Measurements from ENCODE around the gene GLRA2. TPM values are rescaled to one million over a fixed set of nuclear protein-coding genes. Genes with fewer than 3 reads are reported as not detected.

The GLRA2 gene
- total and polyA plus RNA-seq, 4 donors, result not detected

DNA sequence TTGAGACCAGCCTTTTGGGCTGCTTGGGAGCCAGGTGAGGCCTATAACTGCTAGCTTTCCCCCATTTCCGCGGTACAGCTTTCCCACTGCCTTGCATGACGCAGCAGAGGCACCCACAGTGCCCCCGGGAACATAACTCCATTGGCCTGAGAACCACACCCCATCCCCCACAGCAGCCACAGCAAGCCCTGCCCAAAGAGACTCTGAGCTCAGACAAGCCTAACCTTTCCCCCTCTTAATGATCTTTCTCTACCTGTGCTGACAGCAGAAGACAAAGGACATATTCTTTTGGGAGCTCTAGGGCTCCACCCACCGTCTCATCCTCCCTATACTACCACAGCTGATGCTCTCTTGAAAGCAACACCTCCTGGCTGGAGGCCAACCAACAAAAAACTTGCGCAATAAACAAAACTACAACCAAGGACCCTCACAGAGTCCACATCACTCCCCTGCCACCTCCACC is 228.7 kb downstream of the GLRA2 start:
- H3K4me3 ChIP-seq (ENCODE audit: low read depth in 1 of 3, low read length in 3 of 3), result no peak overlapping the region
- no peaks in the 10 kb centered on the region for H3K36me3 ChIP-seq (ENCODE audit: control insufficient read depth in 4 of 4, insufficient read depth in 3 of 4, low read depth in 1 of 4, low read length in 3 of 4)
- DNase-seq (ENCODE audit: low spot score), result no peak
- H3K9ac ChIP-seq (ENCODE audit: low read depth in 1 of 2, low read length in 2 of 2), result no peak overlapping the region
- H3K27me3 ChIP-seq (ENCODE audit: control insufficient read depth in 4 of 4, insufficient read depth in 4 of 4, low read length in 3 of 4), result no peaks in the 10 kb centered on the region
- TF ChIP-seq ATF3 (IDR thresholded peaks at IDR 0.05) (no peak), REST (IDR thresholded peaks at IDR 0.05) (no peak), RAD21 (IDR thresholded peaks at IDR 0.05) (no peak), NR2F2 (IDR thresholded peaks at IDR 0.05) (no peak), HNF4A (conservative IDR thresholded peaks at IDR 0.05) (no peak), YY1 (IDR thresholded peaks at IDR 0.05) (no peak), SP1 (IDR thresholded peaks at IDR 0.05) (no peak), FOXA2 (IDR thresholded peaks at IDR 0.05) (no peak), JUND (IDR thresholded peaks at IDR 0.05) (no peak), EGR1 (IDR thresholded peaks at IDR 0.05; ENCODE audit: low read depth in 2 of 2) (no peak), FOXA1 (IDR thresholded peaks at IDR 0.05) (no peak), GABPA (IDR thresholded peaks at IDR 0.05 in 1 of 2, conservative IDR thresholded peaks at IDR 0.05 in 1 of 2) (no peak), TAF1 (conservative IDR thresholded peaks at IDR 0.05) (no peak), RXRA (IDR thresholded peaks at IDR 0.05) (no peak)
- TF ChIP-seq, protein P1, sequence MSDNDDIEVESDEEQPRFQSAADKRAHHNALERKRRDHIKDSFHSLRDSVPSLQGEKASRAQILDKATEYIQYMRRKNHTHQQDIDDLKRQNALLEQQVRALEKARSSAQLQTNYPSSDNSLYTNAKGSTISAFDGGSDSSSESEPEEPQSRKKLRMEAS (IDR thresholded peaks at IDR 0.05), result no peak
- TF ChIP-seq, protein P2, sequence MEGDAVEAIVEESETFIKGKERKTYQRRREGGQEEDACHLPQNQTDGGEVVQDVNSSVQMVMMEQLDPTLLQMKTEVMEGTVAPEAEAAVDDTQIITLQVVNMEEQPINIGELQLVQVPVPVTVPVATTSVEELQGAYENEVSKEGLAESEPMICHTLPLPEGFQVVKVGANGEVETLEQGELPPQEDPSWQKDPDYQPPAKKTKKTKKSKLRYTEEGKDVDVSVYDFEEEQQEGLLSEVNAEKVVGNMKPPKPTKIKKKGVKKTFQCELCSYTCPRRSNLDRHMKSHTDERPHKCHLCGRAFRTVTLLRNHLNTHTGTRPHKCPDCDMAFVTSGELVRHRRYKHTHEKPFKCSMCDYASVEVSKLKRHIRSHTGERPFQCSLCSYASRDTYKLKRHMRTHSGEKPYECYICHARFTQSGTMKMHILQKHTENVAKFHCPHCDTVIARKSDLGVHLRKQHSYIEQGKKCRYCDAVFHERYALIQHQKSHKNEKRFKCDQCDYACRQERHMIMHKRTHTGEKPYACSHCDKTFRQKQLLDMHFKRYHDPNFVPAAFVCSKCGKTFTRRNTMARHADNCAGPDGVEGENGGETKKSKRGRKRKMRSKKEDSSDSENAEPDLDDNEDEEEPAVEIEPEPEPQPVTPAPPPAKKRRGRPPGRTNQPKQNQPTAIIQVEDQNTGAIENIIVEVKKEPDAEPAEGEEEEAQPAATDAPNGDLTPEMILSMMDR (IDR thresholded peaks at IDR 0.05; ENCODE audit: low read depth, low read length, missing input control), result no peak
- WGBS, result 87% methylated on average over 6 of the region's 6 CpGs
- no peaks in the 10 kb centered on the region for H3K4me1 ChIP-seq (ENCODE audit: control insufficient read depth in 4 of 4, insufficient read depth in 4 of 4, low read length in 3 of 4)
- H3K27ac ChIP-seq (ENCODE audit: low read depth in 1 of 2, low read length in 2 of 2), result no peak overlapping the region
- no peaks in the 10 kb centered on the region for H3K9me3 ChIP-seq (ENCODE audit: control insufficient read depth in 4 of 4, low read length in 3 of 4)

DNA sequence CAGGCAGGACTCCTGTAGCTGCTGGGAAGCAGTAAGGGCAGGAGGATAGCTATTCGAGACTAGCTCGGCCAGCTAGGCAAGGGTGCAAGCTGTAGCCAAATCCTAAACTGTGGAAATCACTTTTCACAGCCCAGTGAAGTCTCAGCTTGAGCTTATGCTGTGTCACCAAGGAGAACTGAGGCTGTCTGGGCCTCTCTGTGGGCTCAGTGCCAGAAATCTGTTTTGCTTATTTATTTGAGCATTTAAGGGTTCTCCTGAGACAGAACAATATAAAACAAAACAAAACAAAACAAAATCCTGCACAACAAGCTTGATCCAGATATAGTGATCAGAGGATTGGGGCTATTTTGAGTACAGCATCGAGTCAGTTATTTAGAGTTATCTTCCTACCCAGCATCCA is 246.1 kb downstream of the GLRA2 start:
- H3K27ac ChIP-seq (ENCODE audit: low read depth in 1 of 2, low read length in 2 of 2), result no peak overlapping the region
- no peaks in the 10 kb centered on the region for H3K36me3 ChIP-seq (ENCODE audit: control insufficient read depth in 4 of 4, insufficient read depth in 3 of 4, low read depth in 1 of 4, low read length in 3 of 4)
- no peak overlapping the region for H3K4me3 ChIP-seq (ENCODE audit: low read depth in 1 of 3, low read length in 3 of 3)
- no peak overlapping the region for H3K9ac ChIP-seq (ENCODE audit: low read depth in 1 of 2, low read length in 2 of 2)
- H3K9me3 ChIP-seq (ENCODE audit: control insufficient read depth in 4 of 4, low read length in 3 of 4), result peaks cover 0 to 2% (median under 1%) of the 10 kb centered on the region in 4 donors
- 81% methylated on average over 3 of the region's 3 CpGs for WGBS
- H3K27me3 ChIP-seq (ENCODE audit: control insufficient read depth in 4 of 4, insufficient read depth in 4 of 4, low read length in 3 of 4), result no peaks in the 10 kb centered on the region
- no peaks in the 10 kb centered on the region for H3K4me1 ChIP-seq (ENCODE audit: control insufficient read depth in 4 of 4, insufficient read depth in 4 of 4, low read length in 3 of 4)
- DNase-seq (ENCODE audit: low spot score), result no peak
- TF ChIP-seq FOXA2 (IDR thresholded peaks at IDR 0.05), result no peak
- no peak for TF ChIP-seq TAF1 (conservative IDR thresholded peaks at IDR 0.05)
- TF ChIP-seq, protein P2 (IDR thresholded peaks at IDR 0.05; ENCODE audit: low read depth, low read length, missing input control), result no peak
- TF ChIP-seq FOXA1 (IDR thresholded peaks at IDR 0.05), result no peak
- no peak for TF ChIP-seq GABPA (IDR thresholded peaks at IDR 0.05 in 1 of 2, conservative IDR thresholded peaks at IDR 0.05 in 1 of 2)
